Neural progenitor cell (in vitro differentiated cells): Measurements from ENCODE around the gene LMAN2L.

Source experiments
- EZH2 ChIP-seq: fragments of 200-600 bp; sonication (generic); IDR thresholded peaks from 2 replicates; pipeline ENCODE4 v1.6.1; 2017; ENCODE audit warnings: antibody characterized with exemption, mild to moderate bottlenecking, moderate library complexity
- EZH2phosphoT487 ChIP-seq: fragments of 200-600 bp; sonication (generic); IDR thresholded peaks from 2 replicates; pipeline ENCODE4 v1.6.1; 2017; ENCODE audit warnings: antibody characterized with exemption
- TF ChIP-seq, protein P1 (sequence below): fragments of 200-600 bp; sonication (generic); IDR thresholded peaks from 2 replicates; pipeline ENCODE4 v1.5.1; 2017; ENCODE audit warnings: antibody characterized with exemption, mild to moderate bottlenecking

DNA sequence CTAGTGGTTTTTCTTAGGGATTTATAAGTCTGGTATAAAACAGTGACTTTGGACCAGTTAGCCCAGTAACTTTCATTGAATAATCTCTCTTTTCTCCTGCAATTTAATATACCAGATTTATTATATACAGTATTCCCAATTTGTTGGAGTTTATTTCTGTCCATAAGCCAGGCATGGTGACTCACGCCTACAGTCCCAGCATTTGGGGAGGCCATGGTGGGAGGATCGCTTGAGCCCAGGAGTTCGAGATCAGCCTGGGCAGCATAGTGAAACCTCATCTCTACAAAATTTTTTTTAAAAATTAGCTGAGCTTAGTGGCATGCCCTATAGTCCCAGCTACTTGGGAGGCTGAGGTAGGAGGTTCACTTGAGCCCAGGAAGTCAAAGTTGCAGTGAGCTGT, 47.5 kb upstream of the LMAN2L start:
- TF ChIP-seq, protein P1, sequence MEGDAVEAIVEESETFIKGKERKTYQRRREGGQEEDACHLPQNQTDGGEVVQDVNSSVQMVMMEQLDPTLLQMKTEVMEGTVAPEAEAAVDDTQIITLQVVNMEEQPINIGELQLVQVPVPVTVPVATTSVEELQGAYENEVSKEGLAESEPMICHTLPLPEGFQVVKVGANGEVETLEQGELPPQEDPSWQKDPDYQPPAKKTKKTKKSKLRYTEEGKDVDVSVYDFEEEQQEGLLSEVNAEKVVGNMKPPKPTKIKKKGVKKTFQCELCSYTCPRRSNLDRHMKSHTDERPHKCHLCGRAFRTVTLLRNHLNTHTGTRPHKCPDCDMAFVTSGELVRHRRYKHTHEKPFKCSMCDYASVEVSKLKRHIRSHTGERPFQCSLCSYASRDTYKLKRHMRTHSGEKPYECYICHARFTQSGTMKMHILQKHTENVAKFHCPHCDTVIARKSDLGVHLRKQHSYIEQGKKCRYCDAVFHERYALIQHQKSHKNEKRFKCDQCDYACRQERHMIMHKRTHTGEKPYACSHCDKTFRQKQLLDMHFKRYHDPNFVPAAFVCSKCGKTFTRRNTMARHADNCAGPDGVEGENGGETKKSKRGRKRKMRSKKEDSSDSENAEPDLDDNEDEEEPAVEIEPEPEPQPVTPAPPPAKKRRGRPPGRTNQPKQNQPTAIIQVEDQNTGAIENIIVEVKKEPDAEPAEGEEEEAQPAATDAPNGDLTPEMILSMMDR, result no peak
- TF ChIP-seq EZH2 (no peak), EZH2phosphoT487 (no peak)
